SJCRH30 (cell line): ENCODE data around the gene CNOT1. TPM values are rescaled to one million over a fixed set of nuclear protein-coding genes. Genes with fewer than 3 reads are reported as not detected.
"Not testable (repeated sequence)": the region's sequence is repeated elsewhere in the genome, so short reads cannot be mapped to it uniquely, and the experiment has no call there.

ENCODE experiments used
- DNase-seq, 2 experiments: peaks; one replicate each; pipeline ENCODE4 v3.0.0-alpha.2; 2015 to 2020
- H3K27ac ChIP-seq: fragments of 250-450 bp; sonication (Bioruptor Pico); 2 replicates; pipeline ENCODE4 v1.5.1; 2020; ENCODE audit warnings: mild to moderate bottlenecking, moderate library complexity
- H3K27me3 ChIP-seq: fragments of 250-450 bp; sonication (Bioruptor Pico); 2 replicates; pipeline ENCODE4 v1.5.1; 2020; ENCODE audit warnings: mild to moderate bottlenecking, moderate library complexity
- H3K36me3 ChIP-seq: fragments of 250-450 bp; sonication (Bioruptor Pico); 2 replicates; pipeline ENCODE4 v1.5.1; 2020; ENCODE audit warnings: mild to moderate bottlenecking, moderate library complexity
- H3K4me1 ChIP-seq: fragments of 250-450 bp; sonication (Bioruptor Pico); 2 replicates; pipeline ENCODE4 v1.5.1; 2020; ENCODE audit warnings: mild to moderate bottlenecking, moderate library complexity
- H3K4me3 ChIP-seq: fragments of 250-450 bp; sonication (Bioruptor Pico); 2 replicates; pipeline ENCODE4 v1.5.1; 2020; ENCODE audit warnings: mild to moderate bottlenecking, moderate library complexity
- H3K9me3 ChIP-seq: fragments of 250-450 bp; sonication (Bioruptor Pico); replicated peaks from 2 replicates; pipeline ENCODE4 v1.5.1; 2020; ENCODE audit warnings: mild to moderate bottlenecking, moderate library complexity
- total RNA-seq: library from RNA; depleted of rRNA; stranded (reverse); fragments of >200 nt; shearing (Covaris generic); gene quantifications from 2 replicates; pipeline ENCODE4 v1.2.3, GENCODE V29; 2014

Gene CNOT1
- total RNA-seq, 1 experiment from 2014 or later, result 281 TPM

DNA sequence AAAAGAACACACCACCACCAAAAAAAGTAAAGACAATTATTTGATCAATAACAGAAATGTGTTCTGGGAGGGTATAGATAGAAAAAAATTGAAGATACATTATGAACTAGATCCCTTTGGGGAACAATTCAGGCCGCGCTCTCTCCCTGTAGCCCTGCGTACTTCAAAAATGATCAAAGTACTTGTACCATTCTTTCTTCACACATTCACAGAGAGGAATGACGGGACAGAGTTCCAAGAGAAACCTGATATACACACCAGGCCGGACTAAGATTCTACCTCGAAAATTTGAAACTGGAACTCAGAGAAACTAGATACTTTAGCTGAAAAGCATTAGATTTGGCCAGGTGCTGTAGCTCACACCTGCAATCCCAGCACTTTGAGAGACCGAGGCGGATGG, 50.0 kb downstream of the CNOT1 start:
- Histone ChIP-seq H3K9me3 (no peaks in the 10 kb centered on the region), H3K27ac (no peak overlapping the region), H3K4me3 (no peak overlapping the region), H3K36me3 (peaks cover 98% of the 10 kb centered on the region), H3K27me3 (no peaks in the 10 kb centered on the region), H3K4me1 (no peaks in the 10 kb centered on the region)
- DNase-seq, result no peak

DNA sequence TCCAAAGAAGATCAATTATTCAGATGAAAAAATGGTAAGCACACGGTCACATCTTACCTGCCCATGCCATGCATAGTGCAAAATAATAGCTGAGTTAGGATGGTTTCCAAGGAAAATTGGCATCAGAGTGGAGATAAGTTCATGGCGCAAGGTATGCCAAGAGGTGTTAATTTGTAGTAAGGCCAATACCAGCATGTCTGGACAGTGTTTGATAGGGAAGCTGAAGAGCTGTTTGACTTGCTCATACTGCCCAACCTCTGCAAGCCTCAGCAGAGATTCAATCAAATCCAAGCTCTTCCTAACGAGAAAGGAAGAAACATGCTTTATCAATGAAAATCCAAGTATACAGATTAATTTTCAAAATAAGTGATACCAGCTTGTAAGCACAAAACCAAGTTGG, 51.0 kb downstream of the CNOT1 start:
- Histone ChIP-seq H3K4me1 (no peaks in the 10 kb centered on the region), H3K27ac (no peak overlapping the region), H3K36me3 (peaks cover 98% of the 10 kb centered on the region), H3K9me3 (no peaks in the 10 kb centered on the region), H3K4me3 (no peak overlapping the region), H3K27me3 (no peaks in the 10 kb centered on the region)
- no peak for DNase-seq

DNA sequence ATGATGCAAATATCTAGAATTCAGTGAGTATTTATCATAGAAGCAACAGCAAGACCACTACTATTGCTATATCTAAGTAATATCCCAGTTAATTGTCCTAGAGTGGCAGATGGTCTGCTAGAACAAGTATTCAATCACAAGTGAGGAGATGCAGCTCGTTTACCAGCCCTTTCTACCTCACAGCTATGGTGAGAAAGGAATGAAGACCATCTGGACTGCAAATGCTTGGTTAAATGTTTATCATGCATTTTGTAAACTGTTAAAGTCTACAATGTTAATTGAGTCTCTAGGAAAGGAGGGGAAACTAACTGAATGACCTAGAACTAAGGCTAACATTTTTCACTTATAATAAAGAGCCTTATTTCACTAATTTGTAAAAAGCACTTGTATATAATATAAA, 52.5 kb downstream of the CNOT1 start:
- Histone ChIP-seq H3K4me1 (no peaks in the 10 kb centered on the region), H3K4me3 (no peak overlapping the region), H3K27ac (no peak overlapping the region), H3K9me3 (no peaks in the 10 kb centered on the region), H3K36me3 (peaks cover 95% of the 10 kb centered on the region), H3K27me3 (no peaks in the 10 kb centered on the region)
- no peak for DNase-seq

DNA sequence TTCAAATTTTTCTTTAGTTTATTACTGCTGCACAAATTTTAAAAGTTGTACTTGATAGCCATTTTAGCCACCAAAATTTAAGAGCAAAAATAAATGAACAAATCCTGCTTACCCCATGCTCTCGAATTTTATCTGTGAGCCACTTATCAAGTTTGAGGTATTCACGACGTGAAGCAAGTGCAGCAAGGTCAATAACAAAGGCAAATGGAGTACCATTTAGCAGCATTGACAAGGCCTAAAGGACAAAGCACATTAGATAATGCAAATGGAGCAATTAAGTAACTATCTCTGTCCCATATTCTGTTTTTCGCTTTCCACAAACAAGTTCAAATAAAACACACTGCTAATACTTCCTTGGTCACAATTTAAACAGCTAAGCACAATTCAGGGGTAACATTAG, 54.7 kb downstream of the CNOT1 start:
- Histone ChIP-seq H3K27ac (no peak overlapping the region), H3K4me3 (no peak overlapping the region), H3K9me3 (no peaks in the 10 kb centered on the region), H3K36me3 (peaks cover 96% of the 10 kb centered on the region), H3K27me3 (no peaks in the 10 kb centered on the region), H3K4me1 (no peaks in the 10 kb centered on the region)
- DNase-seq, result no peak

DNA sequence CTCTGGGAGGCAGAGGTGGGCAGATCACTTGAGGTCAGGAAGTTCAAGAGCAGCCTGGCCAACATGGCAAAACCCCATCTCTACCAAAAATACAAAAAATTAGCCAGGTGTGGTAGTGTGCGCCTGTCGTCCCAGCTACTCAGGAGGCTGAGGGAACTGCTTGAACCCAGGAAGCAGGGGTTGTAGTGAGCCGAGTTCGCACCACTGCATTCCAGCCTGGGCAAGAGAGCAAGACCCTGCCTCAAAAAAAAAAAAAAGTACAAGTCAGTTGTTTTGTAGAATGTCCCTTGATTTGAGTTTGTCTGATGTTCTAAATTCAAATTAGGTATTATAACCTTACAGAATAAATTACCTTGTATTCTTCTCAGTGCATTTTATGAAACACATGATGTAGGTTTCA, 63.9 kb downstream of the CNOT1 start:
- H3K36me3 ChIP-seq, result peaks cover 84% of the 10 kb centered on the region
- not testable (repeated sequence) for H3K4me3 ChIP-seq, H3K27ac ChIP-seq, H3K4me1 ChIP-seq, H3K27me3 ChIP-seq, DNase-seq, H3K9me3 ChIP-seq

DNA sequence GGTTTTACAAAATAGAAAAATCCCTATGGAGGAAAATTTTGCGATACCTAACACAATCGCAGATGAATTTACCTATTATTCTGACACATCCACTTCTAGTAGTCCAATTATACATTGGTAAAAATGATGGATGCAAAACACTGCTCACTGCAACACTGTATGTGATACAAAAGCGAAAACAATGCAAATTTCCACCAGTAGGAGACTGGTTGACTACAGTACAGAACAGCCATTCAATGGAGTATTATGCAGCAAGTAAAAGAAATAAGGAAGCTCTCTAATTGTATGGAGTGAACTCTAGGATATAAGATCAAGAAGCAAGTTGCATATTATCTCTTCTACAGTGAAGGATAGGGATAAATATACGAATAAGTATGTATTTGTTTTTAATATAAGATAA, 65.9 kb downstream of the CNOT1 start:
- Histone ChIP-seq H3K4me3 (no peak overlapping the region), H3K36me3 (peaks cover 83% of the 10 kb centered on the region), H3K9me3 (no peaks in the 10 kb centered on the region), H3K27me3 (no peaks in the 10 kb centered on the region), H3K4me1 (no peaks in the 10 kb centered on the region; the same call in 1 of the 2 replicates), H3K27ac (no peak overlapping the region)
- DNase-seq, result no peak

DNA sequence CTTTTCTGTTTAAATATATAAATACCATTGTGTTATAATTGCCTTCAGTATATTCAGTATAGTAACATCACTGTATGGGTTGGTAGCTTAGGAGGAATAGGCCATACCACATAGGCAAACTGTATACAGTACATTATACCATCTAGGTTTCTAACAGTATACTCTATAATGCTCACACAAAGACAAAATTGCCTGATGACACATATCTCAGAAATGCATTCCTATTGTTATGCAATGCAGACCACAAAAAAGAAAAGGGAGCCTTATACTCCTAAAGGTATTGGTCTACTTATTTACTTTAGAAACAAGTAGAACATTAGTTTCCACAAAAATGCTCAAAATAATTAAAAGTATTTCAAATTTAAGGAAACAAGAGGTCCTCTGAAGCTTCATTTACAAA, 66.4 kb downstream of the CNOT1 start:
- no peaks in the 10 kb centered on the region for H3K9me3 ChIP-seq
- H3K36me3 ChIP-seq, result peaks cover 84% of the 10 kb centered on the region
- no peaks in the 10 kb centered on the region; the same call in 1 of the 2 replicates for H3K4me1 ChIP-seq
- no peaks in the 10 kb centered on the region for H3K27me3 ChIP-seq
- no peak overlapping the region for H3K27ac ChIP-seq
- no peak for DNase-seq
- no peak overlapping the region for H3K4me3 ChIP-seq

DNA sequence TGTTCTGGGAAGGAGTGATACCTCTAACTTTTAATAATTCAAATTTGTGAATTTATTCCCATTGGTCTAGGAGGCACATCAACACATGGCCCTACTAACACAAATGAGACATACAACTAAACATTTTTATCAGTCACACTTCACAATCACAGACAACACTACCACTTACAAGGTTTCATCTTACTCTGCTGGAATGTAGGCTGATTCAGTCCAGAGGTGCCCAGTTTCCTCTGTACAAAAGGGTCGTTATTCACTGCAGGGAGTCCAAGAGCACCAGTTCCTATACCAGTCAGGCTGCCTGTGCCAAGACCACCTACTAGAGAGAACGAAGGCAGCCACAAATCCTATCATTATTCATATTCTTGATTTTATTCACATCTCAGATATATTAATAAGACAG, 72.9 kb downstream of the CNOT1 start:
- Histone ChIP-seq H3K9me3 (no peaks in the 10 kb centered on the region), H3K4me3 (no peak overlapping the region), H3K4me1 (no peaks in the 10 kb centered on the region), H3K27me3 (no peaks in the 10 kb centered on the region), H3K36me3 (peaks cover 96% of the 10 kb centered on the region), H3K27ac (no peak overlapping the region)
- DNase-seq, result no peak

DNA sequence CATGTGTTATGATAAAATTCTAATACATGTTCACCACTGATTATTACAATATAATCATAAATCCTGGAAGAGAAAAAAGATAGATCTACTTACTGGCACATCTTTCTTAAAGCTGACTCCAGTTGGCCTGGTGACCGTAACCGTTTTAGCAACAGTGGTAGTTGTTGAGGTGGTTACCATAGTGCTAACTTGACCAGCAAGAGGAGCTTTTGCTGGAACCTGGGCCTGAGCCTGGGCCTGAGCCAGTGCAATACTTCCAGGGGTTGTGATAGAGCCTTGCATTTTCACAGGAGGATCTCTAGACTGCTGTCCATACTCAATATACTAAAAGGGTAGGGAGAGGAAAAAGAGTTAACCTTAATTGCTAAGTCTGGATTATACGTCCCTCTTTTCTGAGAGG, 78.1 kb downstream of the CNOT1 start:
- no peaks in the 10 kb centered on the region for H3K27me3 ChIP-seq
- H3K27ac ChIP-seq, result no peak overlapping the region
- peaks cover 96% of the 10 kb centered on the region for H3K36me3 ChIP-seq
- no peak for DNase-seq
- no peak overlapping the region for H3K4me3 ChIP-seq
- no peaks in the 10 kb centered on the region for H3K4me1 ChIP-seq
- no peaks in the 10 kb centered on the region for H3K9me3 ChIP-seq

DNA sequence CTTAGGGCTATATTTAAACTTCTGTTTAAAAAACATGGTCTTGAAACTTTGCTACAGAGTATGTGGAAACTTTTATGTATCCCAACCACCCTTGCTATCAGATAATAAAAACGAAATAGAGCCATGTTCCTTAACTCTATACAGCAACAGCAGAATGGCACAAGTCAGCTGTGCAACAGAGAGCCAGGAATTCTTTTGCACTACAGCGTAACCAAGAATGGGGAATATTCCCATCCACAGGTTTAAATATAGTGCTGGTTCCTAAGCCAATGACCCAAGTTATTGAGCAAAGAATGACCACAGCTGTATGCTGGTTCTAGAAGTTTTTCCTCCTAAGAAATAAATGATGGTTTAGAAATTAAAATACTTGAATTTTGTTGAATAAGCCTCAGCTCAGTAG, 81.2 kb downstream of the CNOT1 start:
- Histone ChIP-seq H3K27ac (no peak overlapping the region), H3K36me3 (peaks cover 95% of the 10 kb centered on the region), H3K4me3 (no peak overlapping the region), H3K27me3 (no peaks in the 10 kb centered on the region), H3K9me3 (no peaks in the 10 kb centered on the region), H3K4me1 (no peaks in the 10 kb centered on the region)
- no peak for DNase-seq

DNA sequence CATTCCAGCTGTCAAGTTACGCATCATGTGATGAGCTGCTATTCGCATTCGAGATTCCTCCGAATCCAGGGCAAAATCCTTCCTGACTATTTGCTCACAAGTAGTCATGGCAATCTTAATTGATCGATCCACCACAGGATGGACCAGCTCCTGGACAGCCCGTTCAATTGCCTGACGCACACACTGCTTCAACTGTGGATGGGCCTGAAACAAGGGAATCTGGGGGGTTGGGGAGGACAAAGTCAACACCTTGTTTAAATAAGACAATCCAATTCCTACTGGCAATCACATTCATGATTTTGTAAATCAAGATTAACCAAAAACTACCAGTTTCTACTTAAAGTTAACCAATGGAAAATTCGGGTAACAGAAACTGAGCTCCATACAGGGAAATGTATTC, 85.9 kb downstream of the CNOT1 start:
- H3K36me3 ChIP-seq, result peaks cover 95% of the 10 kb centered on the region

DNA sequence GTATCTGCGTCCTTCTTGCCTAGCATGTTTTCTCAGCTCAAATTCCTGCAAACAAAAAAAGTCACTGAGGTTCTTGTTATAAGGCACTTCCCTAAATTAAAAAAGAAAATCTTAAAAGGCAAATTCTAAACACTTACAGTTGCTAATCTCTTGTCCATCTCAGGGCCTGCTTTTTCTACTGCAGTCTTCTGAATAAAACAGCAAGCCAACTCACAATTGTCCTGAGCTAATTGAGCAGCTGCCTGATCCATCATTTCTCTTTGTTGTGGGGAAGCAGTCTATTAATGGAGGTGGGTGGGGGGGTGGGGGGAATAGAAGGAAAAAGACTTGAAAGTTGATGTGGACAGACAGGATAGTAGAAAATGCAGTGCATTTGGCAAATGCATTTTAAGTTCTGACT, 87.3 kb downstream of the CNOT1 start:
- Histone ChIP-seq H3K36me3 (peaks cover 96% of the 10 kb centered on the region), H3K27me3 (no peaks in the 10 kb centered on the region), H3K4me3 (no peak overlapping the region), H3K9me3 (no peaks in the 10 kb centered on the region), H3K4me1 (no peaks in the 10 kb centered on the region), H3K27ac (no peak overlapping the region)
- DNase-seq, result no peak

More for the DNA sequence above, 85.9 kb downstream of the CNOT1 start:
- H3K27ac ChIP-seq, result no peak overlapping the region
- DNase-seq, result no peak
- H3K9me3 ChIP-seq, result no peaks in the 10 kb centered on the region
- H3K4me3 ChIP-seq, result no peak overlapping the region
- no peaks in the 10 kb centered on the region for H3K27me3 ChIP-seq
- H3K4me1 ChIP-seq, result no peaks in the 10 kb centered on the region

DNA sequence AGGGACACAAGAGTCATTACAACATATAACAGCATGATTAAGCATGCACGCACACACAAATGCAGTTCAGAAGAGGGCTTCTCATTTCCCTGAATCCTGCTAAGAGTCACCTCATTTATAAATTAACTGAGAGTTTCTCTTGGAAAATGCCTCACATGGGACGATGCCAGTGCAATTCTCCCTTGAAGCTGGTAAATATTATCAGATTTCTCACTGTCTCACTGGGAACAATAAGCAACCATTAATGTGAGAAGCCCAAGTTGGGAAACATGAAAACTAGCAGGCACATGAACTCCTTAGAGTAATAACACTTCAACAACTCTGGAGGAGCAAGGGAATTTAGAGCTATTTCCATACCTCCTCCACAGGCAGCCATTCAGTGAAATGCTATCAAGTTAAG, 87.9 kb downstream of the CNOT1 start:
- DNase-seq, result no peak
- no peaks in the 10 kb centered on the region for H3K27me3 ChIP-seq
- H3K36me3 ChIP-seq, result peaks cover 96% of the 10 kb centered on the region
- H3K4me1 ChIP-seq, result no peaks in the 10 kb centered on the region
- no peak overlapping the region for H3K4me3 ChIP-seq
- no peak overlapping the region for H3K27ac ChIP-seq
- H3K9me3 ChIP-seq, result no peaks in the 10 kb centered on the region

DNA sequence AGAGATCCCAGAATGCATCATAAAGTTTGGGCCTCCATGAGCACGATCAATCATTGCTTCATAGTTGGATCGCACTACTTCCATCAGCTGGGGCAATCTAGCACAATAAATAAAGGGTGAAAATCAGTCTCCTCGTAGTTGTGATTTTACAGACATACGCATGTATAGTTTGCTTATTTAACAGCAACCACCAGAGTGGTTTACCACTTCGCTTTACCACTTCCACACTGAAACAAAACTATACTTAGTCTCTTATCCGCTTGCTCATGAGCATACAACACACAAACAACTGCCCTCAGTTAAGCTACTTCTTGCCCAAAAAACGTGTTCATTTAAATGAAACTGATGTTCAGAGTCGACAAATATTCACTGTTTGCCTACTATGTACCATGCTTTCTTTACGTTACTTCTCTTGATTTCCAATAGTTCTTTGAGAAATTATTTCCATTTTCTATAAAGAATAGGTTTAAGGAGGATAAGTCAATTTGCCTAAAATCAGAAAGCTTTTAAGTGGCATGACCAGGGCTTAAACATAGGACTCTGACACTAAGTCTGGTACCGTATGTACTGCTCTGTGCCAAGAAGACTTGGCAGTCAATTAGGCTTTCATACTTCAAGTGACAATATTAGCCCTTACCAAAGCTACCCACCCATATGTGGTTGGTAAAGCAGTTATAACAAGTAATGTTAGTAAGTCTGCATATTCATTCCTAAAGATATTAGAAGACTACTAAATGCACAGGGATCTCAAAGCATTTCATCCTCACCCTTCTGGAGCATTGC, 92.3 kb downstream of the CNOT1 start:
- no peak for DNase-seq
- Histone ChIP-seq H3K36me3 (peaks cover 100% of the 10 kb centered on the region), H3K4me1 (no peaks in the 10 kb centered on the region)

DNA sequence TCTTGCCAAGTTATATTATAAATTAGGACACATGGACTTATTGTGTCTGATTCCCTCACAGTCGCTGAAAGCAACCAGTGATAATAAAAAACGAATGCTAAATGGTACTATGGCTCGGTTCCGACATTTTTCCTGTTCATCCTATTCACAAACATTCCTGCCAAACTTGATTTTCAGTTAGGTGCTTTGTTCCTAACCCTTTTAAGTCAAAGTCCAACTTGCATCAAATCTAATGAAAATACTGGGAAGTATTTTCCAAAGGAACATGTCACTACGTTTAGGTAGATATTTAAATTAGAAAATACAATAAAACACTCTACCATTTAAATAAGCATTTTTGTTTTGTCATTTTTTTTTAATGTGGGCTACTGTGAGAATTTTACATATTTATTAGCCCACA, 93.3 kb downstream of the CNOT1 start:
- Histone ChIP-seq H3K4me1 (no peaks in the 10 kb centered on the region), H3K27ac (no peak overlapping the region), H3K27me3 (no peaks in the 10 kb centered on the region), H3K4me3 (no peak overlapping the region), H3K9me3 (no peaks in the 10 kb centered on the region), H3K36me3 (peaks cover 100% of the 10 kb centered on the region)
- no peak for DNase-seq

More for the DNA sequence above, 92.3 kb downstream of the CNOT1 start:
- no peaks in the 10 kb centered on the region for H3K9me3 ChIP-seq
- no peaks in the 10 kb centered on the region for H3K27me3 ChIP-seq
- H3K4me3 ChIP-seq, result no peak overlapping the region
- H3K27ac ChIP-seq, result no peak overlapping the region

DNA sequence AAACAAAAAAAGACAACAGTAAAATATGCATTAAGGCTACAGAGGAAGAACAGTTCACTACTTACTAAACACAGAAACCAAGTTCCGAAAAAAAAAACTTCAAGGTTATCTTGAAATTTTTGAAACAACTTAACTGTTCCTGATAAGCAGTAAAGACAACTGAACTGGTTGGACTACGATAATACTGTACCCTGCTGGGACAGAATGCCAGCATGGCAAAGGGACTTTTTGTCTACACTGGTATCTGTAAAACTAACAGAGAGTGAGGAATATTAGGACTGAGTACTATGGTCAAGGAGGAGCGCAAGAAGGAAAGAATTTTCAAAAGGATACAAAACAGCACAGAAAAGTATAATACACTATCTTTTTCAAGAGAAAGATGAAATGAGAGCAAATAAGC, 94.5 kb downstream of the CNOT1 start:
- no peak for DNase-seq
- H3K4me3 ChIP-seq, result no peak overlapping the region
- peaks cover 98% of the 10 kb centered on the region for H3K36me3 ChIP-seq
- no peak overlapping the region for H3K27ac ChIP-seq
- H3K9me3 ChIP-seq, result no peaks in the 10 kb centered on the region
- no peaks in the 10 kb centered on the region for H3K27me3 ChIP-seq
- H3K4me1 ChIP-seq, result no peaks in the 10 kb centered on the region
